ENCODE data around the gene PRR23E. TPM values are rescaled to one million over a fixed set of nuclear protein-coding genes. Genes with fewer than 3 reads are reported as not detected.
A peak's percentile ranks its signal among the peaks of the same experiment; 100 is the strongest.

PRR23E gene
- polyA plus RNA-seq, 4 donors: not detected

DNA sequence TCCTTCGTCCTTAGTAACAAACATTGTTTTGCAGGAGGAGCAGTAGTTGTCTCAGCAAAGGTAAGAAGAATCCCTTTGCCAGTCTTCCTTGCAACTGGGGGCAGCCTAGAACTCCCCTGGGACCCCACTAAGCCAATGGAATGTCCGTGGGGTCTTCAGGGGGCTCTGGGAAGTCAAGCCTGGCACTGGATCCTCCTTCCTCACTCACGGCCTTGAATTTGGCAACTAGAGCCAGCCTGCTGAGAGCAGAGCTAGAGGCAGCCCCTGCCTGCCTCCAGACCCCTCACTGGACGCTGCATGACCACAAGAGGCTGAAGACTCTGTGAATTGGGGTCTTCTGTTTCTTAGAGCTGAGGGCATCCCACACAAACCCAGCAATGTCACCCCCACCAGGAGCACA, 18.6 kb upstream of the PRR23E start:
- Histone ChIP-seq H3K9me3 (ENCODE audit: control insufficient read depth in 2 of 2, insufficient read depth in 1 of 2, low read depth in 1 of 2, low read length in 1 of 2) (peaks cover 0 to 3% of the 10 kb centered on the region in 2 donors), H3K27me3 (ENCODE audit: control insufficient read depth in 3 of 3, insufficient read depth in 3 of 3, low read length in 3 of 3) (peaks cover 0 to 5% (median 5%) of the 10 kb centered on the region in 3 donors), H3K4me1 (ENCODE audit: control insufficient read depth in 3 of 3, insufficient read depth in 2 of 3, low read depth in 1 of 3, low read length in 2 of 3) (no peaks in the 10 kb centered on the region), H3K27ac (ENCODE audit: low read depth in 1 of 3, low read length in 2 of 3) (no peak overlapping the region), H3K36me3 (ENCODE audit: control insufficient read depth in 3 of 3, insufficient read depth in 2 of 3, low read depth in 1 of 3, low read length in 3 of 3) (no peaks in the 10 kb centered on the region), H3K4me3 (ENCODE audit: low read depth in 1 of 3, low read length in 3 of 3) (no peak overlapping the region)
- no peak for DNase-seq
- FAIRE-seq: no peak
- WGBS, 3 donors: 66 to 68% (median 67%) methylated on average over 4 of the region's 4 CpGs

DNA sequence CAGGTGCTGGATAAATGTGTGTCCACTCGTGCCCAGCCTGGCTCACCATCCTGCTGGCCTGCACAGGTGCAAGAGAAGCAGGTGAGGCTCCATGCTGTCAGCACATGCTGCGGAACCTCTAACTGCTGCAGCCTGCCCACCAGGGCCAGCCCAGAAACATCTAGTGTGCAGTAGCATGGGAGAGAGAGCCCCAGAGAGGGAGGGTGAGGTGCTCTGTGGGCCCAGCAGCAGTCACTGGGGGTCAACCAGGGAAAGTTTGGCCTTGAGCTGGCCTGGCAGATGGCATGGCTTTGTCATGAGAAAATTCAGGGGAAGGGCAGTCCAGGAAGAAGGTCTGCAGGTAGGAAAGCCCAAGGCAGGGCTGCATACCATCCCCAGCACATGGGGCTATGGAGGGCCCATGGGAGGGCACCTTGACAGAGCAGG, 18.2 kb upstream of the PRR23E start:
- Histone ChIP-seq H3K4me1 (ENCODE audit: control insufficient read depth in 3 of 3, insufficient read depth in 2 of 3, low read depth in 1 of 3, low read length in 2 of 3) (no peaks in the 10 kb centered on the region), H3K36me3 (ENCODE audit: control insufficient read depth in 3 of 3, insufficient read depth in 2 of 3, low read depth in 1 of 3, low read length in 3 of 3) (no peaks in the 10 kb centered on the region), H3K4me3 (ENCODE audit: low read depth in 1 of 3, low read length in 3 of 3) (no peak overlapping the region), H3K9me3 (ENCODE audit: control insufficient read depth in 2 of 2, insufficient read depth in 1 of 2, low read depth in 1 of 2, low read length in 1 of 2) (peaks cover 0 to 3% of the 10 kb centered on the region in 2 donors), H3K27ac (ENCODE audit: low read depth in 1 of 3, low read length in 2 of 3) (no peak overlapping the region), H3K27me3 (ENCODE audit: control insufficient read depth in 3 of 3, insufficient read depth in 3 of 3, low read length in 3 of 3) (peaks cover 0 to 5% (median 2%) of the 10 kb centered on the region in 3 donors)
- 74 to 89% (median 83%) methylated on average over 2 of the region's 2 CpGs for WGBS, 3 donors
- FAIRE-seq: no peak
- DNase-seq: no peak

DNA sequence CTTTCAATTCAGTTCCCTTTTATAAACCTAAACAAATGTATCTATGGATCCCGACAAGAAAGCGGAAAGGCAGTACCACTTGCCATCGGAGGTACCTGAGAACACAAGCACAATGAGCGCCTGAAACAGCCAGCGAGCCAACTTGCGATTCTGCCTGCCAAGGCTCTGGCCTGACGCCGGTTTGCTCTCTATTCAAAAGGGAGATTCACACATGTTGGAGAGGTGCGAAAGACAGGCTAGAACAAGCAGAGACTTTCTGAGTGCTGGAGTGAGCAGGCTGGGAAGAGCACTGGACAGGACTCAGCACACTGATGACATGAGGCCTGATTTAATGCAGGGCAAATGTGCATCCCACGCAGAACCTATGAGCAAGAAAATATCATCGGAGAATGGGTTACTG, 17.7 kb upstream of the PRR23E start:
- peaks cover 0 to 3% of the 10 kb centered on the region in 2 donors for H3K9me3 ChIP-seq (ENCODE audit: control insufficient read depth in 2 of 2, insufficient read depth in 1 of 2, low read depth in 1 of 2, low read length in 1 of 2)
- FAIRE-seq: no peak

DNA sequence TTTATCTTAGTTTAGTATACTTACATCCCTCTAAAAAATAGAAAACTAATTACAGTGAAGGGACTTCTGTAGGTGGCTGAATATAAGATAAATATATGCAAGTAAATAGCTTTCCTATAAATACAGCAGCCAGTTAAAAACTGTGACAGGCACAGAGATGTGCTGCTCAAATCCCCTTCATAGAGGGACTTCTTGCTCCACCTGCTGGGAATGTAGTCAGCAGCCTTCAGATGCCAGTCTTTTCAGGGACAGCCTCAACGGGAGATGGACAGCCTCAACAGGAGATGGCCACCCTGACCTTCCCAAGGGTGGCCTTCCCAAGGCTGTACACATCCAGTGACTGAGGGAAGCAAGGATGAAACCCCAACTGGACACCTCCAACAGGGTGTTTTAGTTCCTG, 15.7 kb upstream of the PRR23E start:
- DNase-seq: peak; percentile 12 to 45
- Histone ChIP-seq H3K4me3 (ENCODE audit: low read depth in 1 of 3, low read length in 3 of 3) (no peak overlapping the region), H3K9me3 (ENCODE audit: control insufficient read depth in 2 of 2, insufficient read depth in 1 of 2, low read depth in 1 of 2, low read length in 1 of 2) (peaks cover 0 to 3% of the 10 kb centered on the region in 2 donors), H3K36me3 (ENCODE audit: control insufficient read depth in 3 of 3, insufficient read depth in 2 of 3, low read depth in 1 of 3, low read length in 3 of 3) (no peaks in the 10 kb centered on the region), H3K4me1 (ENCODE audit: control insufficient read depth in 3 of 3, insufficient read depth in 2 of 3, low read depth in 1 of 3, low read length in 2 of 3) (no peaks in the 10 kb centered on the region), H3K27me3 (ENCODE audit: control insufficient read depth in 3 of 3, insufficient read depth in 3 of 3, low read length in 3 of 3) (peaks cover 0 to 5% (median 2%) of the 10 kb centered on the region in 3 donors), H3K27ac (ENCODE audit: low read depth in 1 of 3, low read length in 2 of 3) (no peak overlapping the region)
- FAIRE-seq: no peak
- 17 to 43% (median 29%) methylated on average over 1 of the region's 1 CpG for WGBS, 3 donors

More for the DNA sequence above, 17.7 kb upstream of the PRR23E start:
- Histone ChIP-seq H3K27me3 (ENCODE audit: control insufficient read depth in 3 of 3, insufficient read depth in 3 of 3, low read length in 3 of 3) (peaks cover 0 to 5% (median 2%) of the 10 kb centered on the region in 3 donors), H3K36me3 (ENCODE audit: control insufficient read depth in 3 of 3, insufficient read depth in 2 of 3, low read depth in 1 of 3, low read length in 3 of 3) (no peaks in the 10 kb centered on the region), H3K27ac (ENCODE audit: low read depth in 1 of 3, low read length in 2 of 3) (no peak overlapping the region), H3K4me1 (ENCODE audit: control insufficient read depth in 3 of 3, insufficient read depth in 2 of 3, low read depth in 1 of 3, low read length in 2 of 3) (no peaks in the 10 kb centered on the region), H3K4me3 (ENCODE audit: low read depth in 1 of 3, low read length in 3 of 3) (no peak overlapping the region)
- WGBS, 3 donors: 79 to 90% (median 87%) methylated on average over 11 of the region's 11 CpGs
- DNase-seq: no peak

DNA sequence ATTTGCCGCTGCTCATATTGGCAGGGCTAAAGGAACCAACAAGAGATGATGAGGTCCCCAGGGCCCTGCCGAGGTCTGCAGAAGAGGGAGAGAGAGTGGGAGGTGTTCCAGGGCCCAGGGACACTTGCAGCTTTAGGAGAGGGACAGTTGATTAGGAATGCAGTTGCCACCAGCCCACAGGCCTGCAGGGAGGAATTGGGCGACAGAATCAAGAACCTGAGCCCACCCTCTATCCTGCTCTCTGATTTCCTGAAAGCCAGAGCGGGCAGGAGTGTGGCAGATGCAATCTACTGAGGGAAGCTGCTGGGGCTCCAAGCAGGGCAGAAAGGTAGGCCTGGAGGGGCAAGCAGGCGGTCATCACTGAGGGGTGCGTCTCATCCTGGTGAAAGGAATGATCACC, 12.1 kb upstream of the PRR23E start:
- H3K27me3 ChIP-seq (ENCODE audit: control insufficient read depth in 3 of 3, insufficient read depth in 3 of 3, low read length in 3 of 3): peaks cover 0 to 2% (median 0%) of the 10 kb centered on the region in 3 donors
- H3K36me3 ChIP-seq (ENCODE audit: control insufficient read depth in 3 of 3, insufficient read depth in 2 of 3, low read depth in 1 of 3, low read length in 3 of 3): no peaks in the 10 kb centered on the region
- peaks cover 0 to 3% of the 10 kb centered on the region in 2 donors for H3K9me3 ChIP-seq (ENCODE audit: control insufficient read depth in 2 of 2, insufficient read depth in 1 of 2, low read depth in 1 of 2, low read length in 1 of 2)
- peaks cover 0 to 4% (median 0%) of the 10 kb centered on the region in 3 donors for H3K4me1 ChIP-seq (ENCODE audit: control insufficient read depth in 3 of 3, insufficient read depth in 2 of 3, low read depth in 1 of 3, low read length in 2 of 3)
- no peak for DNase-seq
- WGBS, 3 donors: 80 to 86% (median 84%) methylated on average over 6 of the region's 6 CpGs
- no peak overlapping the region for H3K4me3 ChIP-seq (ENCODE audit: low read depth in 1 of 3, low read length in 3 of 3)
- FAIRE-seq: no peak
- H3K27ac ChIP-seq (ENCODE audit: low read depth in 1 of 3, low read length in 2 of 3): no peak overlapping the region

DNA sequence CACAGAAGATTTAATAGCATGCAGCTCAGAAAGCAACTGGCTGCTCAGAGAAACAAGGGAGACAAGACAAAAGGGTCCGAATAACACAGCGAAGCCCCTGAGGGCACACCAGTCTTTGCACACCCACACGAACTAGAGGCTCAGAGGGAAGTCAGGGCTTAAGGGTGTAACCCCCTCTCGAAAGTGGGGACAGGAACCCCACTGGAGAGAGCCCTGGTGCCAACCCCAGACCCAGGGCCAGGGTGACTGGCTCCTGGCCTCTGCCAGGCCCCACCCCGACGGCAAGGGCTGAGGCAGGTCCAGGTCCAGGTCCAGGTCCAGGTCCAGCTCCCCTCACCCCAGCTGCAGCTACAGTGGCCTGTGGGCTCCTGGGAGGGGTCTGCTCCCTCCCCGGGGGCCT, 10.5 kb upstream of the PRR23E start:
- Histone ChIP-seq H3K4me3 (ENCODE audit: low read depth in 1 of 3, low read length in 3 of 3) (no peak overlapping the region), H3K27ac (ENCODE audit: low read depth in 1 of 3, low read length in 2 of 3) (no peak overlapping the region), H3K27me3 (ENCODE audit: control insufficient read depth in 3 of 3, insufficient read depth in 3 of 3, low read length in 3 of 3) (no peaks in the 10 kb centered on the region), H3K9me3 (ENCODE audit: control insufficient read depth in 2 of 2, insufficient read depth in 1 of 2, low read depth in 1 of 2, low read length in 1 of 2) (peaks cover 0 to under 1% of the 10 kb centered on the region in 2 donors), H3K36me3 (ENCODE audit: control insufficient read depth in 3 of 3, insufficient read depth in 2 of 3, low read depth in 1 of 3, low read length in 3 of 3) (no peaks in the 10 kb centered on the region), H3K4me1 (ENCODE audit: control insufficient read depth in 3 of 3, insufficient read depth in 2 of 3, low read depth in 1 of 3, low read length in 2 of 3) (peaks cover 0 to 4% (median 0%) of the 10 kb centered on the region in 3 donors)
- FAIRE-seq: no peak
- peak in 1 of 2 donors; percentile 5 for DNase-seq
- 40 to 65% (median 42%) methylated on average over 7 of the region's 7 CpGs for WGBS, 3 donors

DNA sequence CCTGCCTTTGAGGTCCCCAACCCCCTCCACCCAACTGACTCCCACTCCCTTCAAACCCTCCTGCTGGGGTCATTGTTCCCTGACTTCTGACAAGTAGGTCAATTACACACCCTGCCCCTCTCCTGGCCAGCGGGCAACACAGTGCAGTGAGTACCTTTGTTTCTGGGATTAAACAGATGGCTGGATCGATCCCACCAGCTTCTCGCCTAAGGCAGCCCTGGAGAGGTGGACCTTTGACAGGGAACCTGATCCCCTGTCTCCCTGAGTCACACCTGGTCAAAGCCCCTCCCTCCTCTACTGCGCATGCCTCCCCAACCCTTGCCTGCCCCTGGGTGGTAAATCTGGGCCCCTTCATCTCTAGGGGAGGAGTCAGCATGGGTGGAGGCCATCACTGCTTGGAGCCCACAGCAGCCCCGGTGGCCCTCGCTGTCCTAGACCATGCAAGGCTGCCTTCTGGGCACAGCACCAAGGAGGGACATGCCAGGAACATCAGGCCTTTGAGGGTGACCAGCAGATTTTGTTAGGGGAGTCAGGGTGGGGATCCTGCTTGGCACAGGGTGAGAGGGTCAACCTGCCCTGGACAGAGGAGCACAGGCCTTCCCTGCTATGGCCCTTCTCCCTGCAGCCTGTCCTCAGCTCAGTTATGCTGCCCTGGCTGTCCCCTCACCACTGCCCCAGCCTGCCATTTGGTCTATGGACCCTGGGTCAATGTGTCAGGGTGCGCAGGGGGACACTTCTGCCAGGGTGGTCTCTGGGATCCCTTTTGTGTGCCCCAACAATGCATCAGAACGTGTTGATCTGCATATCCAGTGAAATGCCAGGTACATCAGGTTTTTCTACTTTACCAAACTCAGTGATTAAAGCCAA, 9.8 kb upstream of the PRR23E start:
- no peaks in the 10 kb centered on the region for H3K36me3 ChIP-seq (ENCODE audit: control insufficient read depth in 3 of 3, insufficient read depth in 2 of 3, low read depth in 1 of 3, low read length in 3 of 3)
- H3K4me3 ChIP-seq (ENCODE audit: low read depth in 1 of 3, low read length in 3 of 3): no peak overlapping the region
- no peak overlapping the region for H3K27ac ChIP-seq (ENCODE audit: low read depth in 1 of 3, low read length in 2 of 3)
- H3K27me3 ChIP-seq (ENCODE audit: control insufficient read depth in 3 of 3, insufficient read depth in 3 of 3, low read length in 3 of 3): no peaks in the 10 kb centered on the region
- H3K4me1 ChIP-seq (ENCODE audit: control insufficient read depth in 3 of 3, insufficient read depth in 2 of 3, low read depth in 1 of 3, low read length in 2 of 3): peaks cover 0 to 4% (median 0%) of the 10 kb centered on the region in 3 donors
- 40 to 62% (median 49%) methylated on average over 8 of the region's 8 CpGs for WGBS, 3 donors
- peak; percentile 17 to 46 for DNase-seq
- FAIRE-seq: no peak
- H3K9me3 ChIP-seq (ENCODE audit: control insufficient read depth in 2 of 2, insufficient read depth in 1 of 2, low read depth in 1 of 2, low read length in 1 of 2): no peaks in the 10 kb centered on the region

DNA sequence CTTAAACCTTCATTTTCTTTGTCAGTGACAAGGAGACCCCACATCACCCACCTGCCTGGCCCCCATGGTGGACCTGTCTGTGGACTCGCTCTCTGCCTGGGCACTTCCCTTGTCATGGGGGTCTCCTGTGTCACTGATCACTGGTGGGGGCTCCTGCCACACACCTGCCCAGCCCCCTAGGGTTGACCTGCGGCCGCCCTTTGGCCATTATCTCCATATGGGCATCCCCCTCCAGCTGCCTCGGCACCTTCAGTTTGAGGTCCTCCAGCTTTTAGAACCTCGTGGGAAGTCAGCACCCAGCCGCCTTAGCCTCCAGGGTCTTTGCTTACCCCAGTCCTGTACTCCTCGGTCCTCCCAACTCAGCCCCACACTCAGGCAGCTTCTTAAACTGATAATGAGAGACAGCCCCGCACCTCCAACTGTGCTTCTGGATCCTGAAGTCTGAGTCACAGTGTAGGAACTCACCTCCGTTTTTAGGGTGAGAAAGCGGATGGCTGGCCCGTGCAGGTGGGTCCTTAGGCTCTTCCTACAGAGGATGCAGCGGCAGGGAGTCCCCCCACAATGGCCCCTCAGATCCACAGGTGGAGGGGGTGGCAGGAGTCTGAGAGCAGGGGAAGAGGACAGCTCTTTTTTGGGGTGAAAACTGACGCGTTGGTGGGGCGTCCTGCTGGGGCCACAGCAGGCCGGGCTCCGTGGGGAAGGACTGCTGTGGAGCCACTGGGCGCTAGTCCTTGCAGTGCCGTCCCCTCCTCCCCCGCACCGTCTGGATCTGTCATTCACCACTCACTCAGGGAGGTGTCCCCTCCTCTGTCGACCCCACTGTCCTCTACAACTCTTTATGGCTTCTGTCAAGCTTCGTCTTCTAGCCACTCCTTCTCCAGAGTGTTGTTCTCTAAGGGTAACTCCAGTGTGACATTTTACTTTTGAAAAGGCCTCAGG, 8.7 kb upstream of the PRR23E start:
- Histone ChIP-seq H3K9me3 (ENCODE audit: control insufficient read depth in 2 of 2, insufficient read depth in 1 of 2, low read depth in 1 of 2, low read length in 1 of 2) (no peaks in the 10 kb centered on the region), H3K4me3 (ENCODE audit: low read depth in 1 of 3, low read length in 3 of 3) (no peak overlapping the region), H3K27me3 (ENCODE audit: control insufficient read depth in 3 of 3, insufficient read depth in 3 of 3, low read length in 3 of 3) (no peaks in the 10 kb centered on the region), H3K27ac (ENCODE audit: low read depth in 1 of 3, low read length in 2 of 3) (no peak overlapping the region), H3K36me3 (ENCODE audit: control insufficient read depth in 3 of 3, insufficient read depth in 2 of 3, low read depth in 1 of 3, low read length in 3 of 3) (no peaks in the 10 kb centered on the region), H3K4me1 (ENCODE audit: control insufficient read depth in 3 of 3, insufficient read depth in 2 of 3, low read depth in 1 of 3, low read length in 2 of 3) (peaks cover 0 to 4% (median 0%) of the 10 kb centered on the region in 3 donors)
- WGBS, 3 donors: 82 to 84% (median 82%) methylated on average over 23 of the region's 23 CpGs
- no peak for DNase-seq
- FAIRE-seq: no peak
